SHP77 (cell line): ENCODE data around the gene DENND1A.

Experiments
- DNase-seq, 2 experiments: peaks; one replicate each; lab custom pipeline; 2025; lab: John Stamatoyannopoulos, UW

The DENND1A gene

DNA sequence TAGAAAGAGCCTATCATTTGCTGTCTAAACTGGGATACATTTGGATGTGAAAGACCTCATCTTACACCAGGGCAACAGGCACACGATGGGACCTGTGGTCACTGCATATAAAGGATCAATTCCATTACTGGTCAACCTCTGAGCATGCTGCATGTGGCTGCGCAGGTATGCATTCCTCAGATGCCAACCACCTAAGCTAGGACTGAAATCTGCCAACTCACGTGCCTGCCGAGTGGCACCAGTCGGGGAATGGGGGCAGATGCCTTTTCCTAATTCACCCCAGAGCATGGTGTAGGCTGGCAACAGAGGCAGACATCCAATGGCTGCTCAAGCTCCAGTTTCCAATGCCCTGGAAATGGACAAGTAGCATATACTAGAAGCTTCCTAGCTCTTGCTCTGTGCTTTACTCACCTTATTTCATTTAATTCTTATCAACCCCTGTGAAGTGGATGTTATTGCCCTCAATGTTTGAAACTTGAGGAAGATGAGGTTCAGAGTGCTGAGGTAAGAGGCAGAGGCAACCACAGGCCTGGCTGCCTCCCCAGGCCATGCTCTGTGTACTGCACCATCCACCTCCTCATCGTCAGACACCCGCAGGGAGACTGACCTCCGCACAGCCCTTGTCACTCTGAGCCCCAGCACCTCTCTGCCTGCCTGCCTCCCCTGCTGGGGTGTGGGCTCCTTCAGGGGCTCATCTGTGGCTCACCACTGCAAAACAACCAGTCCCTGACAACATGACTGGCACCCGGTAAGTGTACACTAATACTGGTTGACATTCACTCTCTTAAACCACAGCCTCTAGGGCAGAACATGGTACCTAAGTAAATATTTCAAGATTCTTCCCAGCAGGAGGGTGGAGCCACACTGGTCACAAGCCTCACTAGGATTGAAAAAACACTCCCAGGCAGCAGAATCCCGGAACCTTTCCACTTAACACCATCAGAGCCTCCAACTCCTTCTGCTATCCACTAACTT is 345.4 kb downstream of the DENND1A start:
- DNase-seq, result no peak

DNA sequence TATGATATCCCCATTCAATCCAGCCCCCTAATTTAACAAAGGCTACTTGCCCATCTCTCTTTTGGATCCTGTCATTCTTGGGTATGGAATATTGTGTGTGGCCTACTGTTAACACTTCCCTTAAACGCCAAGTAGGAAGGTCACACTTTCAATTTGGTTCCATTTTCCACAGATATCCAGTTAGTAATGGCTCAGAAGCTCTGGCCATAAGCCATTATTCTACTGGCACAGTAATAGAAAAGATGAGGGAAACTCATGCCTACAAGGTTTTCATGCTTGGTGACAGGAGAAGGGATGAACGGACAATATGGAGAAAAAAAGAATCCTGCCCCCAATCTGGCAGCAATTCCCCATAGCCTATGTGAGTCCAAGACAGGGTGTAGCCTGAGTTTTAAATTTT is 346.3 kb downstream of the DENND1A start:
- DNase-seq, result no peak

DNA sequence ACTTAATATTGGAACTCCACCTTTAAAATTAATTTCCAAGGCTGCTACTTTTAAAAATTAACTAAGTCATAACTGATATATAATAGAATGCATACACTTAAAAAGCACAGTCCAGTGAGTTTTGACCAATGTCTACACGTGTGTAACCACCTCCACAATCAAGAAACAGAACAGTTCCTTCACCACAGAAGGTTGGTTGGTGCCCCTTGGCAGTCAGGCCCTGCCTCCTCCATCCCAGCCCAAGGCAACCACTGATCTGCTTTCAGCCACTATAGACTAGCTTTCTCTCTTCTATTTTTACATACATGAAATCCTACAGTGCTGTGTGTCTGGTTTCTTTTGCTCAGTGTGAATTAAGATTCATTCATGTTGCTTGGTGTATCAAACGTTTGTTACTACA is 358.7 kb downstream of the DENND1A start:
- no peak for DNase-seq

DNA sequence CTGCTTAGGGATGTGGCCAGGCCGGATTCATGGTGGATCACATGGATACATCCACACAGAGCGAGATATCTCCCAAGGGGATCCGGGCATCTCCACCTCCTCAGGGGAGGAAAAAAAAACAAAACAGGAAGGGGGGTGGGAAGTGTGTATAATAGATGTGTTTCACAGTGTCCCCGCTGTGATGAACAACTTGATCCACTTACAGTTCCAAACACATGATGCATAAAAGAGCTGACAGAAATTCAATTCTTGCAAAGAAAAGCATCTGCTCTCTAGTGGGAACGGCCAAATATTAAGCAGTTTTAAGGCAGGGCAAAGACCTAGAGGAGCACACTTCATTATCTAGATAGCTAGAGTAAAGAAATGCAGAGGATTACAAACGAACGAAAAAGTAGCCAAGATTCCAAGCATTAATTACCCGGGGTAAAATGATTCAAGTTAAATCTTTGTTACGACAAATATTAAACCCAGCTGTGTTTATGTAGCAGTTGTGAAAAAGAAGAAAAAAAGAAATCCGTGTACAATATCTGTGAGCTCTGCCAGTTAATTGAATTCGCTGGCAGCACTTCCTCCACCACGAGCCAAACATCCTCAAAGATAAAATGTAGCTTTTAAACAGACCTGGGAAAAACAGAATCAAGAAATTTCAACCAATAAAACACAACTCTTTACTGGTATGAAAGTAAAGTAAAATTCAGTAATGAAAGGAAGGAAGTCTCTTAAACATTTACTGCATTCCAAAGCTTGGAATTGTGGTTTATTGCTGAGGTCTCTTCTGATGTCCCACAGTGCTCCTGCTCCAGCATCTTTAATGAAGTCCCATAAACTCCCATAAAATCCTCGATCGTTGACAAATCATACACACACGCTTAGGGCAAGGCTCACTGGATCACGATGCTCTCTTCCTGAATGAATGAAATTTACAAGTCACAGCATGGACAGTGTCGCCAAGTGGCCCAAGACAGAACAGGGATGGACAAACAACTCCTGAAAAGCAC is 360.9 kb downstream of the DENND1A start:
- DNase-seq, result no peak

DNA sequence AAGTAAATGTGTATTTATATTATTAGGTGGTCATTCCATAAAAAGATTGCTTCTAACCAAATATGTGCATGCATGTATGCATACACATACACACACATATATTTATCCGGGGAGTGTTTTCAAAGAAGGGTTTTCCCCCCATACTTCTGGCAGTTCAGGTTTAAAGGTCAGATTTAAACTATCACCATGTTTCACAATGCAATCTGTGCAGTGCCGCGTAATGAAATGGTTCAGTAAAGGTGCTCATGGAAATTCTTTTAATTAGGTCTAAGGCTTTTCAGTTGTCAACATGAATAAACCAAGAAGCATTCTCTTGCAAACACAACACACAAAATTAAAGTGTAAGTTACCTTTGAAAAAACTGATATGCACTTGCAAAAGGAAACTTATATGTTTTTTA is 362.9 kb downstream of the DENND1A start:
- no peak for DNase-seq

DNA sequence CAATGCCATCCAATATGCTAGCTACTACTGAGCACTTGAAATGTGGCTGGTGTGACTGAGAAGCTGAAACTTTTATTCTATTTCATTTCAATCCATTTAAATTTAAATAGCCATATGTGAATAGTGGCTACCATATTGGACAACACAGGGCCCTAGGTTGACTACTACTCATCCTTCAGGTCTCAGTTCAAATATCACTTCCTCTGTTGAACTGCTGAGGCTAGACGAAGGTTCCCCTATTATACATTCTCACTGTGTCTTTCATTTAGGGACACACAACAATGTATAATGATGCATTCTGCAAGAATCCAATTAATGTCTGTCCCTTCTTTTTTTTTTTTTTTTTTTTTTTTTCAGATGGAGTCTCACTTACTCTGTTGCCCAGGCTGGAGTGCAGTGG is 365.3 kb downstream of the DENND1A start:
- DNase-seq, result no peak

DNA sequence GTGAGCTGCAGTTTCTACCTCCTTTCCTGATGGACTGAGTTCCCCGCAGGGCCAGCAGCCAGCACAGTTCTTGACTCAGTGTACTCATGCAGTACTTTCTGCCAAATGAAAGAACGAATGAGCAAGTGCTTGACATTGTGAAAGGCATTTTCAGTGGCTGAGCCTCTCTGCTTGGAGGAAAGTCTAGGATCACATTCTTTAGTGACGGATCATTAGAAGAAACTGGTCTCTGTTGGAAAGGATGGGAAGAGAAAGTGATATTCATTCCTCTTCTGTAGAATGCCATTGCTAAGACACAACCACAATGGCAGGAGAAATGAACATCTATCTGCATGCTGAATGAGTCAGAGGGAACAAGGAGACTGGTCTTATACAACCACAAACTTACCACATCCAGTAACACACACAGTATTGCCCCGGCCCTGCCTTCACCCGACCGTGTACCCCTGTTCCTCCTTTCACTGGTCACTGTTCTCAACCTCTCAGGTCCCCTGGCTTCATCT is 367.0 kb downstream of the DENND1A start:
- DNase-seq, result no peak

DNA sequence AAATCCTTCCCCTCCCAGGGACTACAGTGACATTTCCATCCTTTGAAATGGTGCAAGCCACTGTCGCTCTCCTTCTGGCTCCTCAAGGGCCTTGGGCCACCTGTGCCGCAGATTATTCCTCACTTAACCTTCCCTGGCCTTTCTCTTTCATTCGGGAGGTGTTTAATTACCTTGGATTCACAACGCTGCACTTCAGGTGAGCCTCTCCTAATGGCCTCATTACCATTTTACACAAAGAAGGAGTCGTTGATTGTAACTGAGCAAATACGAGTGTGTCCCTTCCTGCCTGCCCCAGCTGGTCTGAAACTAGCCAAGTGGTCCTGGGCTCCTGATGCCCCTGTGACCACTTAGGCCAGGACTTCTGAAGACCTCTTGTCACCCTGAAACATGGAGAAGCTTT is 368.9 kb downstream of the DENND1A start:
- peak; percentile 8 to 9 for DNase-seq

DNA sequence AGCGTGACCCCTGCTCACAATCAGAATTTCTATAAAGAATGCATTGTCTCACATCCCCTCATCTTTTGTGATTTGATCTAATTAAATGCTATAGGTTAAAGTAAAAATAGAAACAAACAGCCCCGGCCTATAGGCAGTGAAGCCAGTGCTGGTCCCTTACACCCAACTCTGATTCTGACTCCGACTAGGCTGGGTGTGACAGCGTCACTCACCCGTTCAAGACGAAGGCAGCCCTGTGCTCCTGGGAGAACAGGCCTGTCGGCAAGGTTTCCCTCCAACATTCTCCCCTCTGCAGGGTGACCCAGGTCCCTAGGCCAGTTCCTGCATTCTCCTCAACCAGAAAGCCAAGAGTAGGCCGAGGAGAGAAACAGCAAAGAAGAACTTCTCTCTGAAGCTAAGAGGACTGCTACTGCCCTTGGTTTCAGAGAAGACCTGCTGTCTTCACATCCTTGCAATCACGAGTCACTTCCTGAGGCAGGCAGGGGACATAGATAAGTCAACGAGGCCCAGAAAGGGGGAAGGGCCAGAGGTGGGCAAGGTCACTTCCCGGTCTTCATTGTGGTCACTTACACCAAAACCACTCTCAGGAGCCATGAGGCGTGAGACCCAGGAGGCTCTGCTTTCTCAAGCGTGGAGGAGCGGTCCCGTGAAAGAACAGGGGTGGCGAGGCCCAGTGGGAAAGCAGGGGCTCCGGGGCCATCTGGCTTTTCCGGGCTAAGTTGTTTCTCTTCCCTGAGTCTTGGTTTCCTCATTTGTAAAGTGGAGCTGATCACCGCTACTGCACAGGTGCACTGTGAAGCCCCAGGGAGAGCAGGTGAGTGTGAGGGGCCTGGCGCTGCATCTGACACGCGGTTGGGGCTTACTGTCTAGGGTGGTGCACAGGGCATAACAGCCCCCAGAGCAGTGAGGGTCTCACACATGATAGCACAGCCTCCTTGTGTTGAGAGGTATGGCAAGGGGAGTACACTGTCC is 373.2 kb downstream of the DENND1A start:
- DNase-seq, result no peak

DNA sequence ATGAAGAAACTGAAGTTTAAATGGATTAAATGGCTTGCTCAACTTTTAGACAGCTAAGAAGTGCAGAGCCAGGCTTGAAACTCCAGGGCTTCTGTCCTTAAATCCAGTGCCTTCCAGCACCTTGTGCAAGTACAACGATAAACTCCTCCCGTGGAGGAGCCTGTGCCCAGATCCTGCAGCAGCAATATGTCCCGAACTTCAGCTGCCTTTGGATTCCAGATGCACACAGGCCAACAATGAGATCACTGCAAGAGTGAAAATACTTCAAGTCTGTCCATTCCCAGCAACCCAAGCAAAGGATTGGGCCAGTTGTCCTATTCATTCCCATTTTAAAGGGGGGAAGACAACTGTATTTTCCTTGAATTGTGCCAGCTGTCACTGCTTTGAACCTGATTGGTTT is 374.3 kb downstream of the DENND1A start:
- DNase-seq, result no peak

DNA sequence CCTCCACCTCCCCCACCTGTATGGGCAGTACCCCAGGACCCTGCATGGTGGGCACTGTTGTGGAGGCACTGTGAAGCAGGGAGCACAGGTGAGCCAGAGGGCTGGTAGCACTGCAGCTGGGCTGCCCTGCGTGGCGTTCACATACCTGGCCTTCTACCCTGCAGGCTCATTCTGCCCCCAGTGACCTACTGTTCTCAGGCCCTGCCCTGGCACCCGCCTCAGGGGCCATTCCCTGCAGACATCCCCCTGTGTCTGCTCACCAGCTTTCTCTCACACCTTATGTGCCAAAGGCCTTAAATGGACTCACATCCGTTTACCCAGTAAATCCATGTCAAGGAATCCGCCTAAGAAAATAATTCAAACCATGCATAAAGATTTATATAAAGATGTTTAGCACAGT is 377.4 kb downstream of the DENND1A start:
- DNase-seq, result no peak

DNA sequence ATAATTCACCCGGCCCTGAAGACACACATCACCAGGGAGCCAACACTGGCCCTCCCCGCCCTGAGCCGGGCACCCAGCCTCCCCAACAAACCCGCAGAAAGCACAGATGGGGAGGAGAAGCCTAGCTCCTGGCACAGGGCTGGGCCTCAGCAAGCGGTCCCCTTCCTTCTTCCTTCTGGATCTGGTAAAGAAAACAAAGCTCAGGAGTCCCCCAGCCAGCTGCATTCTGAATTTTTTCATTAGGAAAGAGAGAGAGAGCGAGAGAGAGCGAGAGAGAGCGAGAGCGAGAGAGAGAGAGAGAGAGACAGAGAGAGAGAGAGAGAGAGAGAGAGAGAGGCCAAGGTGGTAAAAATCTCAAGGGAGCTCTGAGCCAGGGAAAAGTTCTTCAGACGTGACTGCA is 378.2 kb downstream of the DENND1A start:
- DNase-seq, result no peak

DNA sequence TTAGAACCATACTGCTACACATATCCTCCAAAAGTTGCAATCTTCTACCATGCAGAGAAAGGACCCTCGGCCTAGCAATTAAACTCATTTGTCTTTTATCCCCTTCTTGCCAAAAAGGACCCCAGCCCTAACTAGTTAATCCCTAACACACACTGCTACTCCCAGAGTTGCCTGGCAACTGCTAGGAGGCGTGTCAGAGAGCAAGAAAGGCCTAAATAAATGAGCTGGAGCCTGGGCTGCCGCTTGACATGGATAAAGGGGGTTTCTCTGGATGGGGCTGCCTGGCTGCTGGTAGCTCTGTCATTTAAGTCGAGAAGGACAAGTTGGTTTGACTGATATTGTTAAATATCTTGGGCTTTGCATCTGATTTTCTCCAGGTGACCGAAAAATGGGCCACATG is 379.1 kb downstream of the DENND1A start:
- peak; percentile 43 to 59 for DNase-seq

DNA sequence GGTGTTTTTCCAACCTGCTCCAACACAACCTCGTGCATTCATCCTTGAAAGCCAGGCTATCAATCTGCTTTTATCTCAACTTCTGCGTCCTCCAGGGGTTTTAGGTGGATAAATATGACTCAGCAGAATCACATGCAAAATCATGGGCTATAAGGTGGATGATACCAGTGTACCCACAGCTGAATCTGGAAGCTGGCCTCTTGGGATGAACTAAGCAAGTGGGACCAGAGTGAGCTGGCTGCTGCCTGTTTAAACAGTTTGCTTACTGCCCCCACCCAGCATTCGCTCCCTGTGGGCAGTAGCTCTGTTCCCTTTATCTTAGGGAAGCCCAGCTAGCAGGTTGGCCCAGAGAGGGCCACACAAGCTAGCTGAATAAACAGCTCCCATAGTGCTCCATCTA is 379.9 kb downstream of the DENND1A start:
- DNase-seq, result peak; percentile 69 to 74

DNA sequence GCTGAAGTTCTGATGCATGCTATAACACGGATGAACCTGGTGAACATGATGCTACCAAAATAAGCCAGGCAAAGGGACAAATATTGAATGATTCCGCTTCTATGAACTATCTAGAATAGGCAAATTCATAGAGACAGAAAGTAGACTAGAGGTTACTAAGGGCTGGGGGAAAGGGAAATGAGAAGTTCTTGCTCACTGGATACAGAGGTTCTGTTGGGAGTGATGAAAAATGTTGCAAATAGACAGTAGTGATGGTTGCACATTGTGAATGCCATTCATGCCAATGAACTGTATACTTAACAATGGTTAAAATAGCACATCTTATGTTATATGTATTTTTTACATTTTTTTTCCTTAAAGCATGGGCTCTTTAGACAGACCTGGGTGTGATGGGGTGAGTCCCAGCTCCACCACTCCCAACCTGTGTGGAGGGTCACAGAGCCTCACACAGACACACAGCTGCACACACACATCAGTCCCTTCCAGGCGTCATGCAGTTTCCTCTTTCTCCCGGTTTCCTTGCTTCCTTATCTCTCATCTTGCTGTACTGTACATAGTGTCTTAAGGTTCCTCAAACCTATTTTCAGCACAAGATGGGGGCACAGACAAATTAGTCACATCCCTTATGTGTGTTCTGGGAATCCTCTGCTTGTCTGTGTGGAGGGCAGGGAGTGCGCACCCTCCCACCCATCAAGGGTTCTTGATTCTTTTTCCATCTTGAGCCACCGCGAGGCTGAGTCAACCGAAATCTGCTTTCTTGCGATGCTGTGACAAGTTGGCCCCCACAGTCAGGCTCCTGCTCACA is 381.0 kb downstream of the DENND1A start:
- DNase-seq, result no peak

DNA sequence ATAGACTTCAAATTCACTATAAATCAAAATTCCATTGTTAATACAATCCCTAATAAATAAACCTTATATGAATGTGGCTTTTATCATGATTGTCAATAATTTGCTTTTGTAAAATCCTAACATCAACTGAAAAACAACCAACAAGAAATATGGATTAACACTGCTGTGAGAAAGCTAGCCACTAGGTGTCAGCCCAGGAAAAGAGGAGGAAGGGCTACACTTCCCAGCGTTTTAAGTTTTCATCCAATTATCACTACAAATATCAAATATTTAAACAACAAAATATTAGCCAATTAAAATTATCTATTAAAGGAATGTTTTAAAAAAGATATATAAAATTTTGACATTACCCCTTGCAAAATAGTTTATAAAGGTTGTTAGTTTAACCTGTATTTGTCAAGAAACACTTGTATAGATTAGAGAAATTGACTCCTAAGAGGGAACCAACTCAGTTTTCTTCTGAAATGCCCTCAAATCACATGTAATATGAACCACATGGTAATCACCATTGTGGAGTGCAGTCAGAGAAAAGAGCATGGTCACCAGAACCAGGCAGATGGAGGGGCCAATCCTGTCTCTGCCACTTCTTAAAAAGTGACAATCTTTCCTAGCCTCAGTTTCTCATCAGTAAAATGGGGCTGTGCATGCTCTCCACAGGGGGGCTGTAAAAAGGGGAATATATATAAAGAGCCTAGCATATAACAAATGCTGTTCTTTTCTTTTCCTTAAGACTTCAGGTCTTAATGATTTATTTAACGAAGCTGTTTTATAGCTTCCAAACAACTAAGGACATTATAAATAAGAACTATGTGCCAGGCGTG is 385.7 kb downstream of the DENND1A start:
- peak in 1 of 2 experiments; percentile 29 for DNase-seq

DNA sequence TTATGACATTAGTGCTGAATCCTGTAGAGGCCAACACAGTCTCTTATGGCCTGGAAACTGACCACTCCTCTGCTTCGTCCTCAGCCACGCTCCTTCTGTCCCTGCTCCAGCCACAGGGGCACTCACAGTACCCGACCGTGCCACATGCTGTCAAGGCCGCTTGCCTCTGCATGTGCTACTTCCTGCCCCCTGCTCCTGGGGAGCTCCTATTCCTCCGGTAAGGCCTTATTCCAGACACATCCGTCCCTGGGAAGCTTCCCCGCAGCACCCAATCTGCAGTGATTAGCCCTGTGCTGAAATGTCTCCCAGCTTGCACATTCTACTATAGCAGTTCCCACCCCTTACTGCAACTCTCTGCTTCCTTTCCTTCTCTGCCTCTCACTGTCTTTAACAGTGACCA is 386.4 kb downstream of the DENND1A start:
- no peak for DNase-seq

DNA sequence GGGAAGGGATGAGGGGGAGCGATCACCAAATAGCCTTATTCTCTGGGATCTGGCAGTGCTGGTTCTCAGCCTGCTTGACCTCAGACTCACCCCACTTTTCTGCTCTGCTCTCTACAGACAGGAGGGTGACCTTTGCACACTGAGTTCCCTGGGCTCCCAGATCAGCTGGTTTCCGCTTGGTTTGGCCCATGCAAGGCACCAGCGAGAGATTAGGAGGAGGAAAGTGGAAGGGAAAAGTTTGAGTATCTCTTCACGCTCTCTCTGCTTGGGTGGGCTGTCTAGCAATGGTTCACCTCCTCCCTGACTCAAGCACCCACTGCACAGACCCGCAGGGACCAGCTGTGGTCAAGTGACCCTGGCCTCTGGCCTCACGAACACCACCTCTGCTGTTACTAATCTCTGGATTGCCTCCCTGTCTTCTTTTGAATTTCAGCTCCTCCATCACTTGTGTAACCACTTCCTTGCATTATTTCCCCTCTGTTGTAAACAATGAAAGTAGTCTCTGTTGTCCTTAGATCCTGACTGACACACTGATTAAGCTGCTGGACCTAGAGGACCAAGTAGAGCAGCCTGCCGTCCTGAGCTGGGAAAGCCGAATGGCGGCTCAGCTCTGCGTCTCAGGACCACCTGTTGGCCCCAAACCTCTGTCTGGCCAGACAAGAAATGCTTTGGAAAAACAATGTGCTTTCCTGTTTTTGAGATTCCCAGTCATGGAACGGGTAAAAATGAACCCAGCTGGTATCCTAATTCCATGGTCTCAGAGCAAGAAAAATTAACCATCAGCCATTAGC is 387.3 kb downstream of the DENND1A start:
- no peak for DNase-seq

DNA sequence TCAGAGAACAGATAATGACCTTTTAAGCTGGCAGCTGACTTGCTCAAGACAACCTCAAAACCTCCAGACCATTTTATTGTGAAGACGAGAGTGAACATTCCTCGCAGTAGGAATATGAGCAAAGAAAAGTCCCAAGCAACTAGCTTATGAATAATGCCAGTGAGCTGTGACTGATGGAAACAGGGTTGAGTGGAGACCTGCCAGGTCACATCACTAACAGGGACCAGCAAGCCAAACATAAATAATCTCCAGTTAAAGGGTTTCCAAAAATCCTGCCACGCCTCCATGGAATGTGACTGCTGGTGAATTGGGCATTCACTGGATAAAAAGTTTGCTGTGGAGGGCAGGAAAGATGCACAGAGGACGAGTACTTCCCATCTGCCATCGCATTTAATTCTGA is 388.5 kb downstream of the DENND1A start:
- no peak for DNase-seq
